Upper lobe of right lung (tissue), 1 donor: ENCODE data around the gene CEP135. TPM values are rescaled to one million over a fixed set of nuclear protein-coding genes. Genes with fewer than 3 reads are reported as not detected.

Source experiments
- ATAC-seq: fragments of 200-7000 bp; cut with Tn5 transposase; one replicate; pipeline ENCODE4 v1.9.1; 2020; ENCODE audit warnings: mild to moderate bottlenecking, moderate library complexity
- DNase-seq: peaks from one replicate; pipeline ENCODE4 v3.0.0-alpha.2; 2020
- H3K27ac ChIP-seq: fragments of 200-600 bp; one replicate; pipeline ENCODE4 v1.8.0; 2022
- H3K27me3 ChIP-seq: fragments of 200-600 bp; one replicate; pipeline ENCODE4 v1.8.0; 2022; ENCODE audit warnings: mild to moderate bottlenecking
- H3K36me3 ChIP-seq: fragments of 200-600 bp; one replicate; pipeline ENCODE4 v1.8.0; 2022
- H3K4me1 ChIP-seq: fragments of 200-600 bp; one replicate; pipeline ENCODE4 v1.8.0; 2022
- H3K4me3 ChIP-seq: fragments of 200-600 bp; one replicate; pipeline ENCODE4 v1.8.0; 2022; ENCODE audit warnings: mild to moderate bottlenecking
- H3K9me3 ChIP-seq: fragments of 200-600 bp; one replicate; pipeline ENCODE4 v1.8.0; 2022
- intact Hi-C: fragments of 100-400 bp; cut with DNase I; formaldehyde crosslinking; loops from one replicate; pipeline ENCODE4 v1.11.0; 2022
- total RNA-seq: library from RNA; stranded (reverse); fragmentation: NEBNext Ultra II Directional; extraction: Animal tissue kit (Norgen Biotek cat#: 25700); gene quantifications from one replicate; pipeline ENCODE4 v1.2.1, GENCODE V29; 2021
- TF ChIP-seq, protein P1 (sequence below): fragments of 200-600 bp; IDR thresholded peaks from one replicate; pipeline ENCODE4 v1.8.0; 2022; ENCODE audit warnings: antibody characterized with exemption
- donor health status: DM: no; HTN: yes; CAD: no; lungs with severe emphysema.

Gene CEP135
- total RNA-seq, 1 donor from 2014 or later, result 6.8 TPM

- DNase-seq, result no peak
- Histone ChIP-seq H3K4me1 (no peaks in the 10 kb centered on the region), H3K36me3 (peaks cover 17% of the 10 kb centered on the region), H3K27ac (no peak overlapping the region), H3K4me3 (no peak overlapping the region), H3K27me3 (no peaks in the 10 kb centered on the region), H3K9me3 (no peaks in the 10 kb centered on the region)
- TF ChIP-seq, protein P1, sequence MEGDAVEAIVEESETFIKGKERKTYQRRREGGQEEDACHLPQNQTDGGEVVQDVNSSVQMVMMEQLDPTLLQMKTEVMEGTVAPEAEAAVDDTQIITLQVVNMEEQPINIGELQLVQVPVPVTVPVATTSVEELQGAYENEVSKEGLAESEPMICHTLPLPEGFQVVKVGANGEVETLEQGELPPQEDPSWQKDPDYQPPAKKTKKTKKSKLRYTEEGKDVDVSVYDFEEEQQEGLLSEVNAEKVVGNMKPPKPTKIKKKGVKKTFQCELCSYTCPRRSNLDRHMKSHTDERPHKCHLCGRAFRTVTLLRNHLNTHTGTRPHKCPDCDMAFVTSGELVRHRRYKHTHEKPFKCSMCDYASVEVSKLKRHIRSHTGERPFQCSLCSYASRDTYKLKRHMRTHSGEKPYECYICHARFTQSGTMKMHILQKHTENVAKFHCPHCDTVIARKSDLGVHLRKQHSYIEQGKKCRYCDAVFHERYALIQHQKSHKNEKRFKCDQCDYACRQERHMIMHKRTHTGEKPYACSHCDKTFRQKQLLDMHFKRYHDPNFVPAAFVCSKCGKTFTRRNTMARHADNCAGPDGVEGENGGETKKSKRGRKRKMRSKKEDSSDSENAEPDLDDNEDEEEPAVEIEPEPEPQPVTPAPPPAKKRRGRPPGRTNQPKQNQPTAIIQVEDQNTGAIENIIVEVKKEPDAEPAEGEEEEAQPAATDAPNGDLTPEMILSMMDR, result no peak
- ATAC-seq, result no peak
- intact Hi-C loops, result no loop called here
These were observed 29.1 kb downstream of the CEP135 start for GRCh38 chr4:55977811-55978210.

GRCh38 chr4:55979562-55979961, 30.8 kb downstream of the CEP135 start:
- intact Hi-C loops, result no loop called here
- H3K9me3 ChIP-seq, result no peaks in the 10 kb centered on the region
- DNase-seq (no peak), ATAC-seq (no peak)
- H3K27ac ChIP-seq, result no peak overlapping the region
- H3K36me3 ChIP-seq, result peaks cover 17% of the 10 kb centered on the region
- TF ChIP-seq, protein P1, result no peak
- no peaks in the 10 kb centered on the region for H3K4me1 ChIP-seq
- H3K4me3 ChIP-seq, result no peak overlapping the region
- H3K27me3 ChIP-seq, result no peaks in the 10 kb centered on the region

- H3K27me3 ChIP-seq, result no peaks in the 10 kb centered on the region
- intact Hi-C loops, result no loop called here
- TF ChIP-seq, protein P1, result no peak
These were observed 32.0 kb downstream of the CEP135 start for GRCh38 chr4:55980725-55981124.

GRCh38 chr4:55982976-55983375, 34.2 kb downstream of the CEP135 start:
- intact Hi-C loops, result no loop called here
- H3K4me1 ChIP-seq, result no peaks in the 10 kb centered on the region
- TF ChIP-seq, protein P1, result no peak
- ATAC-seq (no peak), DNase-seq (no peak)
- H3K4me3 ChIP-seq, result no peak overlapping the region
- H3K36me3 ChIP-seq, result peaks cover 17% of the 10 kb centered on the region
- H3K27ac ChIP-seq, result no peak overlapping the region
- no peaks in the 10 kb centered on the region for H3K9me3 ChIP-seq
- no peaks in the 10 kb centered on the region for H3K27me3 ChIP-seq

More at GRCh38 chr4:55980725-55981124, 32.0 kb downstream of the CEP135 start:
- DNase-seq (no peak), ATAC-seq (no peak)
- H3K9me3 ChIP-seq, result no peaks in the 10 kb centered on the region
- no peak overlapping the region for H3K27ac ChIP-seq
- no peak overlapping the region for H3K4me3 ChIP-seq
- H3K4me1 ChIP-seq, result no peaks in the 10 kb centered on the region
- H3K36me3 ChIP-seq, result peaks cover 17% of the 10 kb centered on the region

DNA sequence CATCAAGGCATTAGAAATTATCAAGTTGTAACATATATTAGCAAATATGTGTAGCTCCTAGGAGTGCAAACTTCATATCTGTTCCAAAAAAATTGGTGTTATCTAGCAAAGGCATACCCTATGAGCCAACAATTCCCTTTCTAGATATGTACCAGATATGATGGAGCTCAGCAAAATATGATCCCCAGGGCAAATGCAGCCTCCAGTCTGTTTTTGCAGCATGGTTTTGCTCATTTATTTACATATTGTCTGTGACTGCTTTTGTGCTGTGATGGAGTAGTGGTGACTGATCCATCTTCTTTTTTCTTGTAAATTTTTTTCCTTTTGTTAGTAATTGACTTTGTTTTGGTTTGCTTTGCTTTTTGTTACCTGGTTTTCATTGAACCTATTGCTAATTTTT, 41.0 kb downstream of the CEP135 start:
- H3K4me1 ChIP-seq, result no peaks in the 10 kb centered on the region
- intact Hi-C loops, result no loop called here
- TF ChIP-seq, protein P1, result no peak

DNA sequence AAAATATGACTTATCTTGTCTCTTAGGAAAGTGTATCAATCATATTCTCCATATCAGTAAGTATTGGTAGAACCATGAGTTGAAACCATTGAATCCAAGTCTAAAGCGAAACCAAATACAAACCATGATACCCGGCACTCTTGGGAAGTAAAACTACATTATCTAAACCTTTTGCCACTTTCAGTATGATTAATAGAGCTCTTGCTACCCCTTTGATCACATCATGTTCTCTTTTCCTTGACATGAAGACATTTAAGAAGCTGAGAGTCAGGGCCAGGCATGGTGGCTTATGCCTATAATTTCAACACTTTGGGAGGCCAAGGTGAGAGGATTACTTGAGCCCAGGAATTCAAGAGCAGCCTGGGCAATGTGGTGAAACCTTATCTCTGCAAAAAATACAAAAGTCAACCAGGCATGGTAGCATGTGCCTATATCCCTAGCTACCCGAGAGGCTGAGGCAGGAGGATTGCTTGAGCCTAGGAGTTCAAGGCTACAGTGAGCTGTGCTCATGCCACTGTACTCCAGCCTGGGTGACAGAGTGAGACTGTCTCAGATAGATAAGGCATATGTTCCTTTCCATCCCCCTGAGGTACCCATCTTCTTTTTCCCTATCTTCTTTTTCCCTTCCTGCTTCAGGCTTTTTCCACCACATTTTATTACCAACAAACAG, 45.4 kb downstream of the CEP135 start:
- Histone ChIP-seq H3K4me3 (no peak overlapping the region), H3K27ac (no peak overlapping the region), H3K9me3 (no peaks in the 10 kb centered on the region), H3K27me3 (no peaks in the 10 kb centered on the region), H3K36me3 (no peaks in the 10 kb centered on the region), H3K4me1 (no peaks in the 10 kb centered on the region)
- DNase-seq (no peak), ATAC-seq (no peak)
- TF ChIP-seq, protein P1, result no peak
- intact Hi-C loops, result no loop called here

More for the DNA sequence above, 41.0 kb downstream of the CEP135 start:
- H3K4me3 ChIP-seq, result no peak overlapping the region
- no peak for DNase-seq
- H3K36me3 ChIP-seq, result no peaks in the 10 kb centered on the region
- no peaks in the 10 kb centered on the region for H3K9me3 ChIP-seq
- ATAC-seq, result no peak
- H3K27ac ChIP-seq, result no peak overlapping the region
- H3K27me3 ChIP-seq, result no peaks in the 10 kb centered on the region
